ENCODE data around the gene SLC25A47. TPM values are rescaled to one million over a fixed set of nuclear protein-coding genes. Genes with fewer than 3 reads are reported as not detected.
A peak's percentile ranks its signal among the peaks of the same experiment; 100 is the strongest.

The SLC25A47 gene
- total RNA-seq, 5 donors from 2014 or later (not counting 1 experiment from before 2014, with no cell fraction given), result 0.16 TPM; not detected in 4

GRCh38 chr14:100333827-100334226 lies 10.7 kb downstream of the SLC25A47 start:
- CTCF ChIA-PET, result no interaction called here
- no peak for DNase-seq

GRCh38 chr14:100334904-100335303 lies 11.8 kb downstream of the SLC25A47 start:
- Histone ChIP-seq H3K27ac (ENCODE audit: low read length) (no peak overlapping the region), H3K9me3 (no peaks in the 10 kb centered on the region), H3K27me3 (replicated peaks in 1 of 2; ENCODE audit: control insufficient read depth in 2 of 2, extremely low read depth in 1 of 2, insufficient read depth in 2 of 2, low read length in 1 of 2) (no peaks in the 10 kb centered on the region), H3K4me3 (ENCODE audit: control insufficient read depth in 1 of 2, extremely low read depth in 1 of 2, low read length in 1 of 2) (no peak overlapping the region), H3K4me1 (ENCODE audit: control insufficient read depth in 1 of 2, extremely low read depth in 1 of 2, insufficient read depth in 2 of 2, low read length in 2 of 2) (no peaks in the 10 kb centered on the region), H3K36me3 (ENCODE audit: control insufficient read depth in 2 of 2, extremely low read depth in 1 of 2, insufficient read depth in 1 of 2, low read length in 1 of 2) (peaks cover 0 to 22% of the 10 kb centered on the region in 2 donors)
- Mint-ChIP-seq H3K9me3 (no peaks in the 10 kb centered on the region), H3K27ac (no peak overlapping the region), H3K4me1 (no peaks in the 10 kb centered on the region), H3K27me3 (no peaks in the 10 kb centered on the region), H3K36me3 (peaks cover 20% of the 10 kb centered on the region), H3K4me3 (no peak overlapping the region)
- WGBS (ENCODE audit: insufficient coverage), result 81% methylated on average over 12 of the region's 12 CpGs
- ATAC-seq (replicated peaks in 1 of 4) (no peak), DNase-seq (no peak)
- POLR2A ChIA-PET, result no interaction called here
- CTCF ChIA-PET, result interaction anchor here in 1 of 2 donors (0.6 kb wide), 1 partner anchor 177 kb away, joined by 7 read pairs; no protein-coding TSS in a partner anchor

More at GRCh38 chr14:100333827-100334226, 10.7 kb downstream of the SLC25A47 start:
- ATAC-seq (replicated peaks in 1 of 4), result no peak
- no peaks in the 10 kb centered on the region for H3K9me3 Mint-ChIP-seq
- H3K36me3 ChIP-seq (ENCODE audit: control insufficient read depth in 2 of 2, extremely low read depth in 1 of 2, insufficient read depth in 1 of 2, low read length in 1 of 2), result peaks cover 0 to 20% of the 10 kb centered on the region in 2 donors
- peaks cover 15% of the 10 kb centered on the region for H3K36me3 Mint-ChIP-seq
- H3K27ac ChIP-seq (ENCODE audit: low read length), result no peak overlapping the region
- no peaks in the 10 kb centered on the region for H3K4me1 Mint-ChIP-seq
- H3K4me3 ChIP-seq (ENCODE audit: control insufficient read depth in 1 of 2, extremely low read depth in 1 of 2, low read length in 1 of 2), result no peak overlapping the region
- H3K27me3 Mint-ChIP-seq, result no peaks in the 10 kb centered on the region
- H3K9me3 ChIP-seq, result no peaks in the 10 kb centered on the region
- POLR2A ChIA-PET, result no interaction called here
- no peaks in the 10 kb centered on the region for H3K27me3 ChIP-seq (replicated peaks in 1 of 2; ENCODE audit: control insufficient read depth in 2 of 2, extremely low read depth in 1 of 2, insufficient read depth in 2 of 2, low read length in 1 of 2)
- WGBS (ENCODE audit: insufficient coverage), result 85% methylated on average over 6 of the region's 7 CpGs
- no peak overlapping the region for H3K4me3 Mint-ChIP-seq
- H3K27ac Mint-ChIP-seq, result no peak overlapping the region
- H3K4me1 ChIP-seq (ENCODE audit: control insufficient read depth in 1 of 2, extremely low read depth in 1 of 2, insufficient read depth in 2 of 2, low read length in 2 of 2), result no peaks in the 10 kb centered on the region

- no peaks in the 10 kb centered on the region for H3K27me3 ChIP-seq (replicated peaks in 1 of 2; ENCODE audit: control insufficient read depth in 2 of 2, extremely low read depth in 1 of 2, insufficient read depth in 2 of 2, low read length in 1 of 2)
- Mint-ChIP-seq H3K9me3 (no peaks in the 10 kb centered on the region), H3K36me3 (peaks cover 33% of the 10 kb centered on the region), H3K4me3 (no peak overlapping the region), H3K27ac (no peak overlapping the region), H3K4me1 (peaks cover 0 to 9% (median 0%) of the 10 kb centered on the region in 3 donors), H3K27me3 (no peaks in the 10 kb centered on the region)
- H3K9me3 ChIP-seq, result no peaks in the 10 kb centered on the region
- ATAC-seq (replicated peaks in 1 of 4), result no peak
- WGBS (ENCODE audit: insufficient coverage), result 69% methylated on average over 16 of the region's 18 CpGs
- peaks cover 0 to 29% of the 10 kb centered on the region in 2 donors for H3K36me3 ChIP-seq (ENCODE audit: control insufficient read depth in 2 of 2, extremely low read depth in 1 of 2, insufficient read depth in 1 of 2, low read length in 1 of 2)
- no peak for DNase-seq
- no peaks in the 10 kb centered on the region for H3K4me1 ChIP-seq (ENCODE audit: control insufficient read depth in 1 of 2, extremely low read depth in 1 of 2, insufficient read depth in 2 of 2, low read length in 2 of 2)
- ChIA-PET CTCF (interaction anchor here in 1 of 2 donors (0.7 kb wide), 1 partner anchor 1471 kb away, joined by 5 read pairs; no protein-coding TSS in a partner anchor), POLR2A (interaction anchor here in 1 of 2 donors (0.9 kb wide), 1 partner anchor 10 kb away, joined by 3 read pairs; no protein-coding TSS in a partner anchor)
- no peak overlapping the region for H3K27ac ChIP-seq (ENCODE audit: low read length)
- no peak overlapping the region for H3K4me3 ChIP-seq (ENCODE audit: control insufficient read depth in 1 of 2, extremely low read depth in 1 of 2, low read length in 1 of 2)
These were observed 13.7 kb downstream of the SLC25A47 start for GRCh38 chr14:100336618-100337530.

GRCh38 chr14:100339766-100340422 lies 16.8 kb downstream of the SLC25A47 start:
- 90% methylated on average over 3 of the region's 6 CpGs for WGBS (ENCODE audit: insufficient coverage)
- Mint-ChIP-seq H3K4me3 (no peak overlapping the region), H3K4me1 (peaks cover 0 to 10% (median 0%) of the 10 kb centered on the region in 3 donors)

GRCh38 chr14:100340423-100340813 lies 17.3 kb downstream of the SLC25A47 start:
- no peak for ATAC-seq (replicated peaks in 1 of 4)
- Mint-ChIP-seq H3K27ac (peak overlapping the region in 1 of 2 donors; percentile 49), H3K4me3 (no peak overlapping the region), H3K4me1 (peaks cover 0 to 10% (median 0%) of the 10 kb centered on the region in 3 donors), H3K27me3 (no peaks in the 10 kb centered on the region), H3K9me3 (no peaks in the 10 kb centered on the region), H3K36me3 (peaks cover 46% of the 10 kb centered on the region)
- Histone ChIP-seq H3K27me3 (replicated peaks in 1 of 2; ENCODE audit: control insufficient read depth in 2 of 2, extremely low read depth in 1 of 2, insufficient read depth in 2 of 2, low read length in 1 of 2) (no peaks in the 10 kb centered on the region), H3K4me3 (ENCODE audit: control insufficient read depth in 1 of 2, extremely low read depth in 1 of 2, low read length in 1 of 2) (no peak overlapping the region), H3K36me3 (ENCODE audit: control insufficient read depth in 2 of 2, extremely low read depth in 1 of 2, insufficient read depth in 1 of 2, low read length in 1 of 2) (peaks cover 0 to 31% of the 10 kb centered on the region in 2 donors), H3K9me3 (no peaks in the 10 kb centered on the region), H3K4me1 (ENCODE audit: control insufficient read depth in 1 of 2, extremely low read depth in 1 of 2, insufficient read depth in 2 of 2, low read length in 2 of 2) (no peaks in the 10 kb centered on the region), H3K27ac (ENCODE audit: low read length) (no peak overlapping the region)
- POLR2A ChIA-PET, result no interaction called here
- CTCF ChIA-PET, result no interaction called here
- no peak for DNase-seq
- WGBS (ENCODE audit: insufficient coverage), result 50% methylated on average over 2 of the region's 6 CpGs

More at GRCh38 chr14:100339766-100340422, 16.8 kb downstream of the SLC25A47 start:
- Mint-ChIP-seq H3K9me3 (no peaks in the 10 kb centered on the region), H3K36me3 (peaks cover 46% of the 10 kb centered on the region), H3K27ac (peak overlapping the region; percentile 28 to 49), H3K27me3 (no peaks in the 10 kb centered on the region)
- H3K27me3 ChIP-seq (replicated peaks in 1 of 2; ENCODE audit: control insufficient read depth in 2 of 2, extremely low read depth in 1 of 2, insufficient read depth in 2 of 2, low read length in 1 of 2), result no peaks in the 10 kb centered on the region
- H3K36me3 ChIP-seq (ENCODE audit: control insufficient read depth in 2 of 2, extremely low read depth in 1 of 2, insufficient read depth in 1 of 2, low read length in 1 of 2), result peaks cover 0 to 33% of the 10 kb centered on the region in 2 donors
- CTCF ChIA-PET, result no interaction called here
- no peak for DNase-seq
- H3K9me3 ChIP-seq, result no peaks in the 10 kb centered on the region
- no peak overlapping the region for H3K4me3 ChIP-seq (ENCODE audit: control insufficient read depth in 1 of 2, extremely low read depth in 1 of 2, low read length in 1 of 2)
- H3K27ac ChIP-seq (ENCODE audit: low read length), result no peak overlapping the region
- POLR2A ChIA-PET, result no interaction called here
- no peaks in the 10 kb centered on the region for H3K4me1 ChIP-seq (ENCODE audit: control insufficient read depth in 1 of 2, extremely low read depth in 1 of 2, insufficient read depth in 2 of 2, low read length in 2 of 2)
- ATAC-seq (replicated peaks in 1 of 4), result no peak

- peak in 1 of 35 experiments; percentile 8 for DNase-seq
- no peak overlapping the region for H3K4me3 Mint-ChIP-seq
- ChIA-PET POLR2A (no interaction called here), CTCF (interaction anchor here in 1 of 2 donors (0.7 kb wide), 1 partner anchor 305 kb away, joined by 5 read pairs; no protein-coding TSS in a partner anchor)
- Histone ChIP-seq H3K4me1 (ENCODE audit: control insufficient read depth in 1 of 2, extremely low read depth in 1 of 2, insufficient read depth in 2 of 2, low read length in 2 of 2) (no peaks in the 10 kb centered on the region), H3K36me3 (ENCODE audit: control insufficient read depth in 2 of 2, extremely low read depth in 1 of 2, insufficient read depth in 1 of 2, low read length in 1 of 2) (peaks cover 0 to 33% of the 10 kb centered on the region in 2 donors), H3K4me3 (ENCODE audit: control insufficient read depth in 1 of 2, extremely low read depth in 1 of 2, low read length in 1 of 2) (no peak overlapping the region), H3K27me3 (replicated peaks in 1 of 2; ENCODE audit: control insufficient read depth in 2 of 2, extremely low read depth in 1 of 2, insufficient read depth in 2 of 2, low read length in 1 of 2) (no peaks in the 10 kb centered on the region), H3K27ac (ENCODE audit: low read length) (no peak overlapping the region), H3K9me3 (no peaks in the 10 kb centered on the region)
- H3K27me3 Mint-ChIP-seq, result no peaks in the 10 kb centered on the region
- no CpG with 5 or more reads among the region's 8 CpGs for WGBS (ENCODE audit: insufficient coverage)
- H3K9me3 Mint-ChIP-seq, result no peaks in the 10 kb centered on the region
- peak overlapping the region; percentile 43 to 72 for H3K27ac Mint-ChIP-seq
- H3K4me1 Mint-ChIP-seq, result peaks cover 0 to 10% (median 0%) of the 10 kb centered on the region in 3 donors
- ATAC-seq (replicated peaks in 1 of 4), result no peak
- peaks cover 52% of the 10 kb centered on the region for H3K36me3 Mint-ChIP-seq
These were observed 18.3 kb downstream of the SLC25A47 start for GRCh38 chr14:100341301-100342031.

All from T-cell (primary cell).